Midbrain (tissue), 1 donor: ENCODE results near the gene ANKRD23.
"Not testable (repeated sequence)": the region's sequence is repeated elsewhere in the genome, so short reads cannot be mapped to it uniquely, and the experiment has no call there.

Source experiments
- DNase-seq: peaks from one replicate; lab custom pipeline; 2025; lab: John Stamatoyannopoulos, UW

Gene ANKRD23

DNA sequence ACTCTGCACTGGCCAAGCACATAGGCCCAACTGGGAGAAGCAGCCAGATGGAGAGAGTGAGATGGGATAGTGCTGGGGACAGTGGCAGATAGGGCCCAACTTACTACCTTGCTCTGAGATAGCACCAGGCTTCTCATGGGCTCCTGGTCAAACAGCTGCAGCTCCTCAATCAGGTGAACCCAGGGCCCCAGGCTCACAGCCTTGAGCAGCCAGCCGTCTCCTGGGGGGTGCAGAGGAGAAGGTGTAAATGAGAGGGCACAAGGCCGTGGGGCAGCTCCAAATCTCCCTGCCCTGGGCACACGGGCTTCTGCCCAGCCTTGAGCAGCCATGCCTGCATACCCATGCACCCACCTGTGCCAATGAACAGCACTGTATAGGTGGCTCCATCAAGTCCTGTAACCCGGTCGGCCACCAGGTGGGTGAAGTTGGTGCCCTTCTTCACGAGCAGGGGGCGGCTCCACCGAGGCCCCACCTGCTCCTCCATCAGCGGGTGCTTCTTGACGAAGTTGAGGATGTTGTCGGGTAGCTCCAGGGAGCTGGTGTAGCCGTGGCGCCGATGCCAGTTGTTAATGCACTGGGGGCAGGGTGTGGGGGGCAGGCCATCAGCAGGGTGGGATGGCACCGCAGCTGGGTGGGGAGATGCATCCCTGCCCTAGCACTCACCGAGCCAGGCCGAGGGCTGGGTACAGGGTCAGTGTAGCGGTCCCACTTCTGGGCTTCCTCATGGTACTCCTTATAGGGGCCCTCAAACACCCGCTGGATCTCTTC, 19.9 kb upstream of the ANKRD23 start:
- DNase-seq, result no peak

DNA sequence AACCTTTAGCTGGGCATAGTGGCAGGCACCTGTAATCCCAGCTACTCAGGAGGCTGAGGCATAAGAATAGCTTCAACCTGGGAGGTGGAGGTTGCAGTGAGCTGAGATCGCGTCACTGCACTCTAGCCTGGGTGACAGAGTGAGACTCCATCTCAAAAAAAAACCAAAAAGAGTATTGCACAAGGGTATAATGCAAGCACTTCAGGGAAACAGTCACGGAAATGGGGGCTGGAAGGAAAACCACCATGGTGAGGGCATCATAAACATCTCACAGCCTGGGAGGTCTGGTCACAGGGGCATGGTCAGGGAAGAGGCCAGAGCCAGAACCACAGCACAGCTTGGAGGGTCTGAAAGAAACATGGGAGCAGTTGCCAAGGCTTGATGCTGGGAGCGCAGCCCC, 19.2 kb upstream of the ANKRD23 start:
- not testable (repeated sequence) for DNase-seq

DNA sequence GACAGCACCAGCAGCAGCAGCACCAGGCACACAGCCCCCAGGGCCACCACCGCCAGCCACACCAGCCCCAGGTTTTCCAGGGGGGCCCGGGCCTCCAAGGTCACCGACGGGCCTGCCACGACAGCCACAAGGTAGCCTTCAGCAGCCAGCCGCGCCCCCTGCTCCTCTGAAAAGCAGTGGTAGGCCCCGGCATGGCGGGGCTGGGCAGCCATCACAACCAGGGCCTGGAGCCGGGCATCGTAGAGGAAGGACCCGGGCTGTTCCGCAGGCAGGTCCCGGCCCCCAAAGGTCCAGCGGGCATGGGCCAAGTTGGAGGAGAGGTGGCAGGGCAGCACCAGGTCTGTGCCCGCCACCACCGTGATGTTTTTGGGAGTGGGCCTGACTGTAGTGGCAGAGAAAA, 17.3 kb upstream of the ANKRD23 start:
- no peak for DNase-seq

DNA sequence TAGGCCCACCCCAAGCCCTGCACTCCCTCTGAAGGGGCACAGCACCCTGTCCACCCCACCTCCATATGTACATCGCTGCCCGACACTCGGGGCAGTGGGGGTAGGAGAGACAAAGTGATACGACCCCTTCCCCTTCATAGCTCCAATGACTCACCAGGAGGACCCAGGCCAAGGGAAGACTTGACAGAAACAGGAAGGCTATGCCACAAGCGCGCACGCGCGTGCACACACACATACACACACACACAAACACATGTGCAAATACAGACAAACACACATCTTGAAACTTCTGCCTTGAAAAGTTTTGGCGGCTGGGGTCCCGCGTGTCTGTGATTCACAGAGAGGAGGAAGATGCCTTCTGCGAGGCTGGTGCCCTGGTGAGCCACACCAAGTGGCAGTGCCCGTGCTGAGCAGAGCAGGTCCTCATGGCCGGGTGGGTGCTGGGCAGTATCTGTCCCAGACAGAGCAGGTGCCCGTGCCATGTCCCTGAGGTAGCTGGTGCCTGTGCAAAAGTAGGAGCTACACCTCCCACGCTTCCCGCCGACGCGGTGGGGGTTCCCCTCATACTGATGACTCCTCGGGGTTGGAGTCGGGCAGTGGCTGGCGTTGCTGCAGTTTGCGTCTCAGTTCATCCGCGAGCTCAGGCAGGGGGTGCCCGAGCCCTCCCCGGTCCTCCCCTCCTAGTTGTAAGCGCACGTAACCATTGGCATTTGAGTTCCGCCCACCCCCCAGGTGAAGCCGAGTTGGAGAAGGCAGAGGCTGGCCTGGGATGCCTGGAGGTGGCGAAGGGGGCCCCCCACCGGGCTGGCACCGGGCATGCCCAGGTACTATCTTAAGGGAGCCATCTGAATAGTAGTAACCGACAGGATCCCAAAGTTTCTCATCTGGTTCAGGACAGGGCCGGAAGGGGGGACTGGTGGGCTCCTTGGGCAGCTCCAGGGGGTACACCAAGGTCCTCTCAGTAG, 16.5 kb upstream of the ANKRD23 start:
- no peak for DNase-seq

DNA sequence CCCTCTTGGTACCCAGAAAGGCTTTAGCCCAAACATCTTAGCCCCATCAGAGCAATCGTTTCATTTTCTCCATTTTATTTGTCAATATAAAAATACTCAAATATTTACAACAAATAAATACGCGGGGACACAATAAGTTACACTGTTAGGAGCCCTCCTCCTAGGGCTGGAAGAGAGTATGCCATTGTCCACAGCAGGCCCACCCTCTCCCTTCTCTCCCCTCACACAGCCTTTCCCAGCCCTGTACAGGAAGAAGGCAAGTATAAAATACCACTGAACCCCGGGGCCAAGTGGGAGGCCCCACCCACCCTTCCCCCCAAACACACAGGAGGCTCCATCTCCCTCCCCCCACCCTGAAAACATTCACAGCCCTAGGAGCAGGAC, 15.9 kb upstream of the ANKRD23 start:
- no peak for DNase-seq

DNA sequence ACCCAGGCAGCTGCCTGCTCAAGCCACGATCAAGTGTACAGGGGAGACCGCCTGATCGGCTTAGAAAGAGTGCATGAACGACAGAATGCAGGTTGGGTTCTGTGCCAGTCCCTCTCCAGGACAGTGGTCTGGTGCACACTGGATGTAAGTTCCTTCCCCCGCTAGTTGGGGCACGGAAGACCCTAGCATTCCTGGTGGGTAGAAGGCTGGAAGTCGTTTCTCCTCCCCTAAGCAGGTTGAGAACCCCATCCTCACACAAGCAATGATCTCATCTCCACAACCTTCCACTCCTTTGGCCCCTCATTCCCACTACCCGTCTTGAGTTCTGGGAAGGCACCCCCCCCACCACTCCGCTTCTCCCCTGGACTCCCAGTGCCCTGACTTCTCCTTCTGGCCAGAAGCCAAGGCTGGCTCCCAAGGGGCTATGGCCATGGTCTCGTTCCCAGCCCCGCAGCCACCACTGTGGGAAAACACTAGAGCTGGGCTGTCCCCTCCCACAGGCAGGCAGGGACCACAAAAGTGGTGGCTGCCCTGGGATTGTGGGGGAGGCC, 15.4 kb upstream of the ANKRD23 start:
- no peak for DNase-seq

DNA sequence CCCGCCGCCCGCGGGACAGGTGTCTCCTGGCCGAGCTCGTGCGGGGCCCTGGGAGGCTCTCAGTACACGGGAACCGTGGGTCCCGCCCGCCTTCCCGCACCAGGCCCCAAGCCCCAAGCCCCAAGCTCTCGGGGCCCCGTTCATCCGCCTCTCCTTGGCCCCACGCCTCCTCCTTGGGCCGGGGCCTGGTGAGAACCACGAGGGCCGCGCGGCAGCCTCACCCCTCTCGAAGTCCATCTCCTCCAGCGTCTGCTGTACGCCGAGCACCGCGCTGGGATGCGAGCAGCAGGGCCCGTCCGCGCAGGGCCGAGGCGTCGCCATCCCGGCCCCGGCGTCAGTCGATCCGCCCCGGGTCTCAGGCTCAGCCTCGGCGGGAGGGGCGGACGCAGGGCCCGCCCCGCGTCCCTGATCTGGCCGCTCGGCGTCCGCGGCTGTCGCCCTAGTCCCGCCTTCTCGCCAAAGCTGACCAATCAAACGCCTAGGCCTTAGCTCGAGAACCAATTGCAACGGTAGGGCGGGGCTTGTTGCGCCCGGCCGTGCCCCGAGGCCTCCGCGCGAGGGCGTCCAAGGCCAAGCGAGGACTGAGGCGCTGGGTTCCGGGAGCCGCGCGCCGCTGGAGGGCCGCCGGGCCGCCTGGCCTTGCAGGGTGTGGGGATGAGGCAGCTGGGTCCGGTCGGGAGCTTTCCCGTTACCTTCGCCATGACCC, 14.0 kb upstream of the ANKRD23 start, which contains the start of gene ANKRD39:
Gene ANKRD39 (minus strand): TSS at position 350 of the 706 bp plus-strand sequence. CDS start 29 bp downstream, at position 321.
- DNase-seq, result peak; percentile 99

DNA sequence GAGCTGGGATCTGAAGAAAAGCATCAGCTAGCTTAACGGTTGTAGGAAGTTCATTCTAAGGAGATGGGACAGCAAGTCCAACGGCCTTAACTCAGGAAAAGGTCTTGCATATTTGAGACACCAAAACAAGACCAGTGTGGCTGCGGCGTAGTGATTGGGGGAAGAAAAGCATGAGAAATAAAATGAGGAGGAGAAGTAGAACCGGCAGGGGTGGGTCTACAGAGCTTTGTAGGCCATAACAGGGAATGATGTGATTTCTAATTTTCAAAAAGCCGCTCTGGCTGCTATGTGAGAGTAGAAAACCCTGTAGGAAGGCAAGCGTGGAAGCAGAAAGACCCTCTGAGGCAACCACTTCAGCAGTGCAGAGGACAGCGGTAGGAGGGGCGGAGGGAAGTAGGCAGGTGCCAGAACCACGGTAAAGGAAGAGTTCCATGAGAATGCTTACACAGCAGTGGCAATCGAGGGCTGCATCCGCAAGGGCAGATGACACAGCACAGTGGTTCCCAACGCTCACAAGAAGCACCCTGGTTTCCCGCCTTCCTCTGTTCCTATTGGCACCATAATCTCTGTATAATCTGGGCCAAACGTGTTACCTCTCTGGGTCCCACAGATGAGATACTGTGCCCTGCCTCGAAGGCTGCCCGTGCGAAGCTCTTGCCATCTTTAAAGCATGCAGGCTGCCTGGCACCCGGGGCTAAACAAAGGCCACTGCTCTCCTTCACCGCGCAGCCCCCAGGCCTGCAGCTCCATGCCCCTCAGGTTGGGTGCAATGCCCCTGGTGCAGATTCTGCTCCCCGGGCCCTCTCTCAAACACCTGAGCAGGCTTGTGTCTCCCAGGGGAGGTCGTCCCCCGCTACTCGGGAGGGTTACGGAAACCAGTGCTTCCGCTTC, 13.2 kb upstream of the ANKRD23 start:
- DNase-seq, result peak; percentile 28

DNA sequence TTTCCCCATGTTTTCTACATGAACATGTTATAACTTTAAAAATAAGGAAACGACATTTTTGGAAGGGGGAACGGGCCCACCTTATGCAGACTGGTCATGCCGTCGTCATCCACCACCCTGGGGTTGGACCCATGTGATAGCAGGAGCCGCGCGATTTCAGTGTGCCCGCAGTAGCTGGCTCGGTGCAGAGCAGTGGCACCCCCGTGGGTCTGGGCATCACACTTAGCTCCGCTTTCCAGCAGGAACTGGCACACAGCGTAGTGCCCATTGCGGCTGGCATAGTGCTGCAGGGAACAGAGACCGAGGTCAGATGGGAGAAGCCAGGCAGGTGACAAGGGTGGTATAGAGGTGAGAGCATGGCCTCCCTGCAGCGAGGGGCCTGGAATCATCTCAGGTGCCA, 9.5 kb upstream of the ANKRD23 start:
- DNase-seq, result no peak

DNA sequence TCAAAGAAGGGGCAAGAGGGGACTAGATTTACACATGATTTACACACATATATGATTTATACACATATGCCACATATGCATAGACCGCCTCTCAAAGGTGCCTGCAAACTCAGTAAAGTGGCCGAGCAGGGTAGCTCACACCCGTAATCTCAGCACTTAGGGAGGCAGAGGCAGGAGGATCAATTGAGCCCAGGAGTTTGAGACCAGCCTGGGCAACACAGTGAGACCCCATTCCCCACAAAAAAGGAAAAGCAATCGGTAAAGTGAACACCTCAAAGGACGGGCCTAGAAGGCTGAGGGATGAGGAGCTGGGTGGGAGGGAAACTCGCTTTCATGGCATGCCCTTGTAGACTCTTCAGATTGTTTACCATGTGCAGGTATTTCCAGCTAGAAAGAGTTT, 8.8 kb upstream of the ANKRD23 start:
- DNase-seq, result no peak

DNA sequence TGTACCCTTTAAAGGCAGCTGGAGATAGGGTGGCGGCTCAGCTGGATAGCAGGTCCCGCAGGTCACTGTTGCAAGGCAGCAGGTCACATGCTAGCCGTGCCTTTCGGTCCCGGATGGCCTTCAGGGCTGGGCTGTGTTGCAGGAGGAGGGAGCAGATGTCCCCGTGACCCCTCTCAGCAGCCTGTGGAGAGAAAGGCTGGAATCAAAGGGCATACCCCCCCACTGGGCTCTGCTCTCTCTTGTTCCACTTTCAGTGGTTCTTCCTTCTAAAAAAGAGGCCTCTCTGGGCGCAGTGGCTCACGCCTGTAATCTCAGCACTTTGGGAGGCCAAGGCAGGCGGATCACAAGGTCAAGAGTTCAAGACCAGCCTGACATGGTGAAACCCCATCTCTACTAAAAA, 4.4 kb upstream of the ANKRD23 start:
- no peak for DNase-seq

DNA sequence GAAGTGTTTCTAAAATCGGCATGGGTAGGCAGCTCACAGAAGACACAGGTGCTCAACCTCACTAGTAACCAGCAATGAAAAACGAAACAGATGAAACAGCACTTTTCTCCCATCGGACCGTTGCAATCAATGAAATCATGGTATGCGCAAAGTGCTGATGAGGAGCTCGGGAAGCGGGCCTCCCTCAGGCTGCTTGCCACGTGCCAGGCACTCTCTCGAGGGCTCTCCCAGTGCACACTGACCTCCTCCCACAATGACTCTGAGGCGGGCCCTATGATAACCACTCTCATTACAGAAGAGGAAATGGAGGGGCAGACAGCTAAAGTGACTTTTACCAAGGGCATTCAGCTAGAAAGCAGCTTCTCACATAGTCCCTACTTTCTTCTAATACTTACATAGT, 3.8 kb upstream of the ANKRD23 start:
- DNase-seq, result no peak

DNA sequence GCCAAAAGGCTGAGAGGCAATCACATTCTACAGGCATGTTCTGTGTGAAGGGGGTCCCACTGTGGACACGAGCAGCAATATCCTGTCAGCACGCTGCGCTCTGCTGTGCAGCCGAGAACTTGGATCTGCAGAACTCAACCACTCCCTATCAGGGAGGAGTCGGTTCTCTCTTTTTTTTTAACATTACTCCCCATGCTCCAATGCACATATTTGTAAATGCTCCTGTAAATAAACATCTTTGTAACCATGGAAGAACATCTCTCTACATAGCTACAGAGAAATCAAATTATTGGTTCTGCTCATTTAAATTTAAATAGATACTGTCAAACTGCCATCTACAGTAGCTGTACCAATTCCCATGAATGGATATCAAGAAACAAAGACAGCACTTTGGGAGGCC, 3.0 kb upstream of the ANKRD23 start:
- no peak for DNase-seq

DNA sequence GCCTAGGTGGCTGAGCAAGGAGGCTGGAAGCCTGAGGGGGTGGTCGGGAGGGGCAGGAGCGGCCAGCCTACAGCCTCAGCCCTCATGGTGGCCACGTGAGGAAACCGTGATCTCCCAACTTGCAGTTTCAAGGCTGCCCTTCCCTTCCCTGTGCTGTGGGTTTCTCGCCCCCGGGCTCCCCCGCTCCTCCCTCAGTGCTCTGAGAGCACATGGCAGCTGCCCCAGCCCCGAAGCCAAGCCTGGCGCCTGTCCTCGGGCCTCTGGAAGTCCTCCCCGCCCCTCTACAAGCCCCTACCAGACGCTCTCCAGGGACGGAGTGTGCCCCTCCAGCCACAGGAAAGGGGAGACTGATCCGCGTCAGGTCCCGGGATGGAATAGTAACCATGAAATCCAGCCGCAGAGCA, 586 bp upstream of the ANKRD23 start:
- DNase-seq, result no peak

DNA sequence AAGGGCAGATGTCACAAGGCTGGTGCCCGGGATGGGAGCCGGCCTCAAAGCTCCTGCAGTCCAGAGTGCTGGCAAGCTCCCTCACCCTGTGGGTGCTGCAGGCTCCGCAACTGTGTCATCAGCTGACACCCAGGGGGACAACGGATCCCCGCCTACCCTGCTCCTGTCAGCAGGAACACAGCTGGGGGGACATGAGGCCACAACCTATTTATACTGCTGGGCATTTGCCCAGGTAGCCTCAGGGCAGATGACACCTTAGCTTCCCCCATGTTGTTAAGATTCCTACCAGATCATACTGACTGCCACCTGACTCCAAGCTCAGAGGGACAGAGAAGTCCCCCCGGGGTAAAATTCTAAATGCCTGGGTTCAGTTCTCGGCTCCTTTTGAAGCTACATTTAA, 1.2 kb downstream of the ANKRD23 start:
- no peak for DNase-seq

DNA sequence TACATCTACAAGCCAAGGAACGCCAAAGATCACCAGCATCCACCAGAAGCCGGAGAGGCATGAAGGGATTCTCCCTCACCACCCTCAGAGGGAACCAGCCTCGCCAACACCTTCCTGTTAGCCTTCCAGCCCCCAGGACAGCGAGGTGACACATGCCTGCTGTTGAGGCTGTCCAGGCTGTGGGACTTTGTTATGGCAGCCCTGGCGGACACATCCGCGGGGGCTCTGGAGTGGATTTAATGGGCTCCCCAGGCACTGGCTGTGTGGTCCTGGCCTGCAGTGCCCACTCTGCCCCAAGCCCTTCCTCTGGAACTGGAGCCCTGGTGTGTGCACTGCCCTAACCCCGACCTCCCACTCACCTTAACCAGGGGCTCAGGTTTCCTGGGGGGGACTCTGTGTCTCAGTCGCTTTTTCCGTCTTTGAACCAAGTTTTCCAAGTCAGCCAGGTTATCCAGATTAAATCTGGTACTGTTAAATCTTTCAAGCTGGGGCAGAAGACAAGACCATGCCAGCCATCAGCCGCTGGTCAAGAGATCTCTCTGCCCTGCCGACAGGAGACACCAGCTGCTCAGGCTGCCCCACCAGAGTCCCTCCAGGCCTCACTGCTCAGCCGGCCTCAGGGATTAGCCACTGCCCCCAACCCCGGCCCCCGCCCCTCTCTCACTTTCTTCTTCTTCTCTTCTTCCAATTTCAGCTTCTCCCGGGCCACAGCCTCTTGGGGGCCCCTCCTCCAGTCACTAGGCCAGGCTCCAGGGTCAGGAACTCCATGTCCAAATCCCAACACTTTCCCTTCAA, 1.9 kb downstream of the ANKRD23 start:
- no peak for DNase-seq

DNA sequence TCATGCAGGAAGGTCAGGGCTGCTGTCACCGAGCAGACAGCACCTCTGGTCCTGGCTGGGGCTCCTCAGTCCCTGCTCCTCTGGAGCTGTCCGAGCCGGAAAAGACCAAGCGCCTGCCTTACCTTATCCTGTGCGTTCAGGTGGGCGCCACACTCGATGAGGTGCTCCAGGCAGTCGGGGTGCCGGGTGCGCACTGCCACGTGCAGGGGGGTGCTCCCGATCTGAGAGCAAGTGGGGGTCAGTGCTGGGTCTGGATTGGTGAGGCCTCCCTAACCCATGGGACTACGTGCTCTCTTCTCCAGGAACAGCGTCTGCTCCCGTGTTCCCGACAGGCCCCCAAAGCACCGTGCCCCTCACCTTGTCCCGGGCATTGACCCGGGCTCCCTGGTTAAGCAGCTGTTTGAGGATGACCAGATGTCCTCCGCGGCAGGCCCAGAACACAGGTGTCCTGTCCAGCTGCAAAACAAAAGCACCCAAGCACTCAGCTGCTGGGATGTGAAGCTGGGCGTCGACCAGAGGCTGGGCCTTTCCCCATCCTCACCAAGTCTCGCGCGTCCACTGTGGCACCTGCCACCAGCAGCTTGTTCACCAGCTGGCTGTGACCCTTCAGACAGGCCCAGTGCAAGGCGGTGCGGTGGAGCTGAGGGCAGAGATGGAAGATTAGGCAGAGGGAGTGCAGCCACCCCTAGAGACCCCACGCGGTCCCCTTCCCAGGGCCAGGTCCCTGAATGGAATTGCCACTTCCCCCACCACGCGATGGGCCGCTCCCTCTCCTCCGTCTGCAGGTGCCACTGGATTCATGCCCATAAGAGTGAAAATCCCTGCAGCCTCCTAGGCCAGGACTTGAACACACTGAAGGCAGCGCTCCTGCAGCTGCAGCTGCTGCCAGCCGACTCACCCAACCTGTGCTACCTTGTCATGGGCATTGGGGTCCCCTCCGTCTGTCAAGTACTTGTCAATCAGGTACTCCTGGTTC, 3.7 kb downstream of the ANKRD23 start:
- DNase-seq, result no peak

DNA sequence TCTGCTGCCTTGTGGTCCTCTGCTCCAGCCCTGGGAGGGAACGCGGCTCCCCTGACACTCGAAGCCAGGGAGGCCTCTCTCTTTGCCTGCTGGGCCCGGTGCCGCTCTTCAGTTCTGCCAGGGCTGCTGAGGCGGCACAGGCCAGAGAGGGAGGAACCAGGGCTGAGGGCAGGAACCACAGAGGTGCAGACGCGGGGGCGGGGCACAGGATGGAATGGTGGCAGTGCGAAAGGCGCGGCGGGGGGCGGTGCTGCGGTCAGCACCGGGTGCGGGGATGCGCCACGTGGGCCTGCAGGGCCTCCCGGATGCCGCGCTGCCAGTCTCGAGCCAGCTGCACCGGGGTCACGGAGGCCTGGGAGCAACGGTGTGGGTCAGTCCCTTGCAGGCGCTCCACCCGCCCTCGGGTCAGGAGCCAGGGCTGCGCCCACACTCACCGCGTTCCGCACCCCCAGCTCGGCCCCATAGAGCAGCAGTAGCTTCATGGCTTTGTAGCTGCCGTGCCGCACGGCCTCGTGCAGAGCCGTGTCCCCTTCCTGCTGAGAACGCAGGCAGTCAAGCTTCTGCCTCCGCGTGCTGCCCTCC, 4.4 kb downstream of the ANKRD23 start:
- no peak for DNase-seq
